Fibroblast of lung (primary cell): ENCODE measurements around the gene HTR7. TPM values are rescaled to one million over a fixed set of nuclear protein-coding genes. Genes with fewer than 3 reads are reported as not detected.

Experiments
- DNase-seq, 2 donors: peaks; one replicate each; pipeline versions ENCODE4 v3.0.0 to v3.0.0-alpha.2; 2010; ENCODE audit warnings: low read depth in 2 of 2
- H2AFZ ChIP-seq: 2 replicates; pipeline ENCODE4 v1.5.1; 2012; ENCODE audit warnings: low read length, control low read depth, inconsistent platforms
- H3K27ac ChIP-seq: 2 replicates; pipeline ENCODE4 v1.5.1; 2011; ENCODE audit warnings: low read length, control low read depth; ENCODE audit not compliant: insufficient read depth
- H3K27me3 ChIP-seq: 2 replicates; pipeline ENCODE4 v1.5.1; 2011; ENCODE audit warnings: mild to moderate bottlenecking, low read length; ENCODE audit not compliant: control insufficient read depth, insufficient read depth
- H3K36me3 ChIP-seq: 2 replicates; pipeline ENCODE4 v1.5.1; 2011; ENCODE audit warnings: low read length; ENCODE audit not compliant: control insufficient read depth, insufficient read depth
- H3K4me1 ChIP-seq: 2 replicates; pipeline ENCODE4 v1.5.1; 2011; ENCODE audit warnings: low read length; ENCODE audit not compliant: control insufficient read depth, insufficient read depth; ENCODE audit errors: extremely low read depth
- H3K4me2 ChIP-seq: 2 replicates; pipeline ENCODE4 v1.5.1; 2011; ENCODE audit warnings: low read length, control low read depth; ENCODE audit not compliant: insufficient read depth; ENCODE audit errors: extremely low read depth
- H3K4me3 ChIP-seq, 4 experiments: fragments of 200-600 bp in 1 of 4; sonication (generic) in 1 of 4; replicated peaks in 1 of 4; 2 replicates each; pipeline ENCODE4 v1.5.1; 2011 to 2016; ENCODE audit warnings: low read length in 4 of 4, low read depth in 3 of 4, mild to moderate bottlenecking in 3 of 4, control low read depth in 2 of 4, inconsistent platforms in 1 of 4, mixed read lengths in 1 of 4; ENCODE audit not compliant: insufficient read depth in 1 of 4; ENCODE audit errors: control extremely low read depth in 1 of 4
- H3K79me2 ChIP-seq: 2 replicates; pipeline ENCODE4 v1.5.1; 2012; ENCODE audit warnings: mild to moderate bottlenecking, low read length, inconsistent platforms; ENCODE audit not compliant: control insufficient read depth, insufficient read depth
- H3K9ac ChIP-seq: 2 replicates; pipeline ENCODE4 v1.5.1; 2011; ENCODE audit warnings: mild to moderate bottlenecking, low read length, control low read depth; ENCODE audit not compliant: insufficient read depth
- H3K9me3 ChIP-seq: 2 replicates; pipeline ENCODE4 v1.5.1; 2012; ENCODE audit warnings: low read depth, low read length; ENCODE audit not compliant: control insufficient read depth, insufficient read depth
- H4K20me1 ChIP-seq: 2 replicates; pipeline ENCODE4 v1.5.1; 2011; ENCODE audit warnings: low read length; ENCODE audit not compliant: control insufficient read depth, insufficient read depth; ENCODE audit errors: extremely low read depth
- CTCF ChIP-seq, 2 donors: IDR thresholded peaks in 1 of 2; conservative IDR thresholded peaks in 1 of 2; 1 replicate in 1 of 2; 2 replicates in 1 of 2; pipeline ENCODE4 v1.5.1; 2011 to 2012; ENCODE audit warnings: low read length in 2 of 2, control low read depth in 1 of 2, inconsistent platforms in 1 of 2, low read depth in 1 of 2, mild to moderate bottlenecking in 1 of 2
- EZH2 ChIP-seq: IDR thresholded peaks from 2 replicates; pipeline ENCODE4 v1.5.1; 2012; ENCODE audit warnings: low read length, control low read depth, mild to moderate bottlenecking; ENCODE audit errors: missing control alignments
- polyA plus RNA-seq, 2 donors: library from polyadenylated mRNA; depleted of rRNA in 1 of 2; stranded (reverse) in 1 of 2; unstranded in 1 of 2; fragments of >200 nt; gene quantifications; 2 replicates each; pipeline ENCODE4 v1.2.1, GENCODE V29; 2011 to 2012; ENCODE audit warnings: missing spikeins in 1 of 2
- total RNA-seq: library from RNA; depleted of rRNA; stranded (reverse); fragments of >200 nt; gene quantifications from 2 replicates; pipeline ENCODE4 v1.2.1, GENCODE V29; 2014

Gene HTR7
- total and polyA plus RNA-seq, 2 donors (not counting 1 experiment from before 2014, with no cell fraction given) = 0.83 to 1.3 TPM

- H3K4me2 ChIP-seq = no peak overlapping the region
- TF ChIP-seq CTCF (conservative IDR thresholded peaks at IDR 0.05 in 1 of 2, IDR thresholded peaks at IDR 0.05 in 1 of 2; ENCODE audit: low read depth in 1 of 2, low read length in 2 of 2) (no peak), EZH2 (no peak)
- no peaks in the 10 kb centered on the region for H3K36me3 ChIP-seq
- H3K4me3 ChIP-seq = no peak overlapping the region
- H3K4me1 ChIP-seq = no peaks in the 10 kb centered on the region
- no peaks in the 10 kb centered on the region for H3K27me3 ChIP-seq
- no peak for DNase-seq
- H3K79me2 ChIP-seq = no peaks in the 10 kb centered on the region
- no peak overlapping the region for H3K9ac ChIP-seq
- no peaks in the 10 kb centered on the region for H3K9me3 ChIP-seq
- no peak overlapping the region for H2AFZ ChIP-seq
- no peak overlapping the region for H3K27ac ChIP-seq
- H4K20me1 ChIP-seq = no peaks in the 10 kb centered on the region
Observed at GRCh38 chr10:90801608-90802007, 56.2 kb downstream of the HTR7 start.

- H3K4me1 ChIP-seq = no peaks in the 10 kb centered on the region
- H3K27ac ChIP-seq = no peak overlapping the region
- no peaks in the 10 kb centered on the region for H3K9me3 ChIP-seq
- DNase-seq = no peak
- no peak overlapping the region for H2AFZ ChIP-seq
- no peaks in the 10 kb centered on the region for H3K36me3 ChIP-seq
- H3K4me2 ChIP-seq = no peak overlapping the region
- H3K79me2 ChIP-seq = no peaks in the 10 kb centered on the region
- no peak overlapping the region for H3K9ac ChIP-seq
- H4K20me1 ChIP-seq = no peaks in the 10 kb centered on the region
- no peaks in the 10 kb centered on the region for H3K27me3 ChIP-seq
- H3K4me3 ChIP-seq = no peak overlapping the region
- TF ChIP-seq EZH2 (no peak), CTCF (conservative IDR thresholded peaks at IDR 0.05 in 1 of 2, IDR thresholded peaks at IDR 0.05 in 1 of 2; ENCODE audit: low read depth in 1 of 2, low read length in 2 of 2) (no peak)
Observed at GRCh38 chr10:90800232-90800796, 57.5 kb downstream of the HTR7 start.

GRCh38 chr10:90799172-90799571 is 58.7 kb downstream of the HTR7 start:
- no peaks in the 10 kb centered on the region for H4K20me1 ChIP-seq
- TF ChIP-seq EZH2 = no peak
- TF ChIP-seq CTCF (conservative IDR thresholded peaks at IDR 0.05 in 1 of 2, IDR thresholded peaks at IDR 0.05 in 1 of 2; ENCODE audit: low read depth in 1 of 2, low read length in 2 of 2) = no peak
- no peak overlapping the region for H3K4me2 ChIP-seq
- H3K27me3 ChIP-seq = no peaks in the 10 kb centered on the region
- H3K36me3 ChIP-seq = no peaks in the 10 kb centered on the region
- H3K4me3 ChIP-seq = no peak overlapping the region
- no peaks in the 10 kb centered on the region for H3K79me2 ChIP-seq
- H3K4me1 ChIP-seq = no peaks in the 10 kb centered on the region
- no peak overlapping the region for H2AFZ ChIP-seq
- no peaks in the 10 kb centered on the region for H3K9me3 ChIP-seq
- H3K9ac ChIP-seq = no peak overlapping the region
- DNase-seq = no peak
- no peak overlapping the region for H3K27ac ChIP-seq
